Measurements from ENCODE around the gene ARID4A. TPM values are rescaled to one million over a fixed set of nuclear protein-coding genes. Genes with fewer than 3 reads are reported as not detected.
A peak's percentile ranks its signal among the peaks of the same experiment; 100 is the strongest.

The ARID4A gene
- total and polyA plus RNA-seq, 2 of the 13 experiments (the other 11 are each of a cell fraction or from before 2014, with no cell fraction given) = 7.2 to 9.7 TPM

DNA sequence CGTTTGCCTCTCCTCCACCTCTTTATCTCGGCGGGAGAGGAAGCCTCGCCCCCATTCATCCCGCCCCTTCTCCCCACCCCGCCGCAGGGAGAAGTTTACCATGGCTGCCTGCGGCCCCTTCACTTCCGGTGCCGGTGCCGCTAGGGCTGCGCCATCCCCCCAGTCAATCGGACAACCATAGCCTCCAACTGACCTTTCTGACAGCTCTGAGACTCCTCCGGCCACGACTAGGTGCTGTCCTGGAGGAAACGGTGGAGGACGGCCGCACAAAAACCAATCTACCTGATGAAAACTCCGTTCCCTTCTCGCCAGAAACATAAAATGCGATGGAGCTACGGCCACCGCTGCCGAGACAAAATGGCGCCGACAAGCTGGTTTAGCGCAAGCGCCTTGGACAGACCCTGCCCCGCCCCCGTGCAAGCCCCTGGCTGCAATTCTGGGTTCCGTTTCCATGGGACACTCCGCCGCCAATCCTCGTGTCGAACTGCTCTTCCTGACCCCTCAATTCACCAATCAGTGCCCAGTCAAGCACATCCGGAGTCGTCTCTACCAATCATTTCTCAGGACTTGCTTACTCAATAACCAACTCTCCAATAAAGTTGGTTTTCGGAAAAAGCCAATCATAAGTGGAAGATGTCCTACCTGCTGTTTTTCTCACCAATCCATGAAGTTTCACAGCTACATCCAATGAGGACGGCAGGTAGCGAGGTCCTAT, 436 bp upstream of the ARID4A start (continued):
- TF ChIP-seq YY1 (IDR thresholded peaks at IDR 0.05; ENCODE audit: insufficient read depth, insufficient replicate concordance, low read depth, low read length) (peak; percentile 94), SKI (IDR thresholded peaks at IDR 0.05; ENCODE audit: partially characterized antibody) (peak; percentile 9), HOMEZ (CRISPR knock-in tag; IDR thresholded peaks at IDR 0.05; ENCODE audit: low read depth) (peak; percentile 94; the same call in 1 of the 2 replicates), HOXA3 (CRISPR knock-in tag; IDR thresholded peaks at IDR 0.05) (peak; percentile 77), TEAD2 (CRISPR knock-in tag; IDR thresholded peaks at IDR 0.05) (no peak), ATF2 (CRISPR knock-in tag; IDR thresholded peaks at IDR 0.05) (peak; percentile 57; the same call in 1 of the 2 replicates), THAP11 (CRISPR knock-in tag; IDR thresholded peaks at IDR 0.05) (peak; percentile 76), ZNF350 (CRISPR knock-in tag; IDR thresholded peaks at IDR 0.05; ENCODE audit: borderline replicate concordance, low read depth) (peak; percentile 17; the same call in 1 of the 2 replicates), CCDC6 (CRISPR knock-in tag; IDR thresholded peaks at IDR 0.05) (peak; percentile 48; the same call in 1 of the 2 replicates), ZNF782 (CRISPR knock-in tag; IDR thresholded peaks at IDR 0.05; ENCODE audit: borderline replicate concordance) (0 out of 2 replicates have a peak, but pooled peaks have one; percentile 3), ZFP90 (CRISPR knock-in tag; IDR thresholded peaks at IDR 0.05; ENCODE audit: borderline replicate concordance) (peak; percentile 72; the same call in 1 of the 2 replicates), ZNF703 (CRISPR knock-in tag; IDR thresholded peaks at IDR 0.05; ENCODE audit: borderline replicate concordance) (no peak), KAT8 (CRISPR knock-in tag; IDR thresholded peaks at IDR 0.05) (peak; percentile 84), ZNF253 (CRISPR knock-in tag; IDR thresholded peaks at IDR 0.05; ENCODE audit: borderline replicate concordance) (no peak), KDM5A (IDR thresholded peaks at IDR 0.05; ENCODE audit: borderline replicate concordance, low read length) (peak; percentile 68; the same call in 1 of the 2 replicates), ZBTB40 (IDR thresholded peaks at IDR 0.05) (no peak), ZBTB40 (CRISPR knock-in tag; IDR thresholded peaks at IDR 0.05) (0 out of 2 replicates have a peak, but pooled peaks have one; percentile 52)

All from HepG2 (cell line).